Measurements from ENCODE around the gene EEF2KMT.
"Not testable (repeated sequence)": the region's sequence is repeated elsewhere in the genome, so short reads cannot be mapped to it uniquely, and the experiment has no call there.

EEF2KMT gene

DNA sequence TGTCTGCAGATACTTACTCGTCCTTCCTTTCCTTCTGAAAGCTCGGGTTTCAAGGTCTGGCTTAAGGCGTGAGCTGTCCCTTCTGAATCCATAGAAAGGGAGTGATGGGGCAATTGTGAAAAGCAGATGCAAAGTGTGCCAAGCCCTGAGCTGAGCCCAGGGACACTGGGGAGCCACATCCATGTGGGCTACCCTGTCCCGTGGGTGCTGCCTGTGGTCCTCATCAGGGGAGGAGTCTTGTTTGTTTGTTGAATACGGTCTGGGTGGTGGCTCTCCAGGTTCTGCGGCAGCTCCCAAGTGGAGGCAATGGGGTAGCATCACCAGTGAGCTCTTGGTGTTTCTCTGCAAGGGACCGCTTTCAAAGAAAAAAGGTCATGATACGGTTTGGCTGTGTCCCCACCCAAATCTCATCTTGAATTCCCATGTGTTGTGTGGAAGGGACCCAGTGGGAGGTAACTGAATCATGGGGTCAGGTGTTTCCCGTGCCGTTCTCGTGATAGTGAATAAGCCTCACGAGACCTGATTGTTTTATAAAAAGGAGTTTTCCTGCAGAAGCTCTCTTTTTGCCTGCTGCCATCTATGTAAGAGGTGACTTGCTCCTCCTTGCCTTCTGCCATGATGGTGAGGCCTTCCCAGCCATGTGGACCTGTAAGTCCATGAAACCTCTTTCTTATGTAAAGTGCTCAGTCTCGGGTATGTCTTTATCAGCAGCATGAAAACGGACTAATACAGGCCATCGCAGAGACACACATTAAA is 27.0 kb downstream of the EEF2KMT start:
- DNase-seq (ENCODE audit: low spot score), result no peak

- no peak for DNase-seq (ENCODE audit: low spot score)
These were observed 27.7 kb downstream of the EEF2KMT start for GRCh38 chr16:5069854-5070253.

- no peak for DNase-seq (ENCODE audit: low spot score)
These were observed 28.5 kb downstream of the EEF2KMT start for GRCh38 chr16:5069048-5069447.

DNA sequence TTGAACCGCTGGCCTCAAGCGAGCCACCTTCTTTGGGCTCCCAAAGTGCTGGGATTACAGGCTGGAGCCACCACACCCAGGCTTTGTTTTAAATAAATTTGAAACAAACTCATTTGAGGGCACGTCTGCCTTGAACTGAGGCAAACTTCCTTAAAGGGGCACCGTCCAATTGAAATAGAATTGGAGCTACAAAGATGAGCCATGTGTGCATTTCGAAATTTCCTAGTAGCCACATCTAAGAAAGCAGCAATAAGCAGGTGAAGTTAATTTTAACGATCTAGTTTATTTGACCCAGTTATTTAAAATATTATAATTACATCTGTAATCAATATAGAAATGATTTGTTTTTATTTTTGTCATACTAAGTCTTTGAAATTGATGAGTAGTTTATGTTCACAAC is 31.1 kb downstream of the EEF2KMT start:
- DNase-seq (ENCODE audit: low spot score), result no peak

DNA sequence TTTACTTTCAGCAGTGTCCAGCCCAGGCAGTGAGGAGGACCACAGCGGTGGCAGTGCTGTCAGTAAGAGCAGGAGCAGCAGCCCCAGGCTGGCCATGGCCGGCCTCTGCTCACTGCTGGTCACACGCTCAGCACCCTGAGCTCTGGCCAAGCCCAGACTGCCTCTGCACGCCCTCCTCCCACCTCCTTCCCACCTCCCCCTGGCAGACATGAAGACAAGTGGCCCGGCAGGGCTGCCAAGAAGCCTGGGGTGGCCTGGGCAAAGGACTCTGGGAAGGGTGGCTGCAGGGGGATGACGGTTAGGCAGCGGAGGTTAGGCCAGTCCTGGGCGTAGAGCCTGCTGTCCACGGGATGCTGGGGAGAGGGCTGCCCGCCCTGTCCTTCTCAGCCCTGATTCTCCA is 31.8 kb downstream of the EEF2KMT start, which contains the start of gene C16orf89:
TSS of gene C16orf89 (minus strand) at position 144 of the 400 bp plus-strand sequence. CDS start at position 96, 48 bp downstream.
- DNase-seq (ENCODE audit: low spot score), result no peak

DNA sequence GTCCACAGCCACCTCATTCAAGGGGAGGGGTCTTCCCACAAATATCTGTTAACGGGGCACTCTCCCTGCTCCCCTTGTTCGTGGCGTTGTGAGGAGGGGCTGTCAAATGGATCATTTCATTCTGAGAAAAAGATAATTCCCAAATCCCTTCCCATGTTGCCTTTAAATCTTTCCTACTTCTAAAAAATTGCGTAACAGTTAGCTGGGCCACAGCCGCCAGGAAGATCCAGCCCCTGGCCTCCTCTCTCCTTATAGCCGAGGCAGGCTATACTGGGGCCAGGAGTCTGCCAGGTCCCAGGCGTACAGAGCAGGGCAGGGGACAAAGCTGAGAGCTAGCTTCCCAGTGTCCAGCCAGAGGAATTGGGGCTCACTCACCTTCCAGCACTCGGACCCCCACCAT is 32.3 kb downstream of the EEF2KMT start:
- no peak for DNase-seq (ENCODE audit: low spot score)

- no peak for DNase-seq (ENCODE audit: low spot score)
These were observed 32.7 kb downstream of the EEF2KMT start for GRCh38 chr16:5064915-5065314.

DNA sequence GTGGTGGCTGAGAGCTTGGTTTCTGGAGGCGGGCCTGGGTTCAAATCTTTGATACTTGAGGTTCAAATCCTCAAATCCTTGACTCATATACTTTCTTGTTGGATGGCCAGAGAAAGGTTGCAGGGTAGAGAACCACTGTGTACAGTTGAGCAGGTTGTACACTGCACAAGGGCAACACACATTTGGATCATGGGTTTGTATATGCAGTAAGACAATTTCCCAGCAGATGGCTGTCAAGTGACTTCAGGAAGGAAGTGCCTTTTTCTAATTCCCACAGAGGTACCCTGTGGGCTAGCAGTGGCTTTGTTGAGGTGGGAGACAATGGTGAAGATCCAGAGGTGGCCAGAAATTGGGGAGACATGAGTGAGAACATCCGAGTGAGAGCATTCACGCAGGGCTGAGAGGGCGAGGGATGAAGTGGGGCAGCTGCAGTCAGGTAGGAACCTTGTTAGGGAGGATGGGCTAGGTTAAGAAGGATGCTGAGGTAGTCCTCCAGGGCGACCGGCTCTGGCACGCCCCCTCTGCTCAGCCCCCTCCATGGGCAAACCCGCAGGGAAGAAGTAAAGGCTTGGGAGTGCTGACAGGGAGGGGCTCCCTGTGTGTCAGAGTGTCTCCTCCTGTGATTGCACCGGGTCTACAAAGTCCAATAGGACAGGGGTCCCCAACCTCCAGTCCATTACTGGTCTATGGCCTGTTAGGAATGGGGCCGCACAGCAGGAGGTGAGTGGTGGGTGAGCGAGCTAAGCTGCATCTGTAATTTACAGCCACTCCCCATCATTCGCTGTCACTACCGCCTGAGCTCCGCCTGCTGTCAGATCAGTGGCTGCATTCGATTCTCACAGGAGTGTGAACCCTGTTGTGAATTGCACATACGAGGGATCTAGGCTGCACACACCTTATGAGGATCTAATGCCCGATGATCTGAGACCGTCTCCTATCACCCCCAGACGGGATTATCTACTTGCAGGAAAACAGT is 34.5 kb downstream of the EEF2KMT start:
- DNase-seq (ENCODE audit: low spot score), result no peak

- DNase-seq (ENCODE audit: low spot score), result no peak
These were observed 35.5 kb downstream of the EEF2KMT start for GRCh38 chr16:5062051-5062450.

GRCh38 chr16:5060073-5060641 is 37.4 kb downstream of the EEF2KMT start:
- DNase-seq (ENCODE audit: low spot score), result no peak

DNA sequence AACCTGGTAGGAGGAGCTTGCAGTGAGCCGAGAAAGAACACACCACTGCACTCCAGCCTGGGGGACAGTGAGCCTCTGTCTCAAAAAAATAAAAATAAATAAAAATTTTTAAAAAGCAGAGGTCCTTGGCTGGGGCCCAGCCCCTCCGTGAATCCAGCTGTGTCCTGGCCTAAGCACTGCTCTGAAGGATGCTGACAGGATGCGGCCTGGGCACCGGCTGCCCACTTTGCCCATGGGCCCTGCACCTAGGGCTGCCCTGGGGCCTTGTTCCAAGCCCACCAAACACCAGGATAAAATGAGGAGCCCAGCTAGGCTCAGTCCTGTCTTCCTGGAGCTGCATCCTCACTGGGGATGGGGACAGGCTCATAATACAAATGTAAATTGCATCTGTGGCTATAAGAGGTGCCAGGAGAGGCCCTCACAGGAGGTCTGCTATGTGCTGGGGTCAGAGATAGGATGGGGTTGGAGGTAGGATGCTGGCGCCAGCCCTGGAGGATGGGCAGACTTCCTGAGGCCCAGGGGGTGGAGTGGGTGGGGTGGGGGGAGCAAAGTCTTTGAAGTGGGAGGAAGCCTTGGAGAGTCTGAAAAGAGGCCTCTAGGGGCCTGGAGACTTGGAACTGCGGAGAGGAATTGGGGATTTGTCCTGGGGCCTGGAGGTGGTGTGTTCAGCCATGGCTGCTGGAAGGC is 38.1 kb downstream of the EEF2KMT start:
- no peak for DNase-seq (ENCODE audit: low spot score)

GRCh38 chr16:5058476-5058875 is 39.1 kb downstream of the EEF2KMT start:
- DNase-seq (ENCODE audit: low spot score), result peak; percentile 53

- peak; percentile 65 for DNase-seq (ENCODE audit: low spot score)
These were observed 41.2 kb downstream of the EEF2KMT start for GRCh38 chr16:5056352-5056751.

DNA sequence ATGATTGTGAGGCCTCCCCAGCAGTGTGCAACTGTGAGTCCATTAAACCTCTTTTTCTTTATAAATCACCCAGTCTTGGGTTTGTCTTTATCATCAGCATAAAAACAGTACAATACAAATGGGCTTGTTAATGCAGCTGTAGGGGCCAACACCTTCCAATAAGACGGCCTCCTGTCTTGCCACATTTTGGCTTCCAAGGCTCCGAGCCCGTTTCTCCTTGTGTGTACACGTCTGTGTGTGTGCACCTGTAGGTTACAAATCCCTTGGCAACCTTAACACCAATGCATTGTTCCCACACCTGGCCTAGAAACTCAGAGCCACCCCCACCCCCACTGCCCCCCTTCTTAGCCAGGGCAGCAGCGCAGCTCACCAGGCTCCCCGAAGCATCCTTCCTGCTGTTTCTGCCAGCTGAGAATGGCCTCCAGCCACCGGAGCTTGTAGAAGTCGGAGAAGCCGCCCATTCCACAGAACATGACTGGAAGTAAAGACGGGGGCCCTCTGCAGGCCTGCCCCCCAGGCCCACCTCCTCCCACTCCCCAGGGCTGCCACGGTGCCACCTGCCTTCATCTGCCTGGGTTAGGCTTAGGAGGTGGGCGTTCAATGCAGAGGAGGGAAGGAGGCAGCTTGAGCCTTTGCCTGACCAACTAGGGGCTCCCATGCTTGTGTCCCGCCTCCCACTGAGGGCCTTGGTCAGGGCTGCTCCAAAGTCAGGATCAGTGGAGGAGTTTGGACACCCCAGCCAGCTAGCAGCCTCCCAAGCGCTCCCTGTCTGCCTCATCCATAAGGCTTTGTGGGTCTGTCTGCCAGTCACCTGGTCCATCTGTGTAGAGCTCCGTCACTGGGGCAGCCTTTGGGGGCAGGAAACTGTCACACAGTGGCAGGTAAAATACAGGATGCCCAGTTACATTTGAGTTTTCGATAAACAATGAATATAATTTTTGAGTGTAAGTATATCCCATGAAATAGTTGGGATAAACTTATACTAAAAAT is 42.4 kb downstream of the EEF2KMT start:
- no peak for DNase-seq (ENCODE audit: low spot score)

GRCh38 chr16:5046914-5047313 is 50.7 kb downstream of the EEF2KMT start:
- DNase-seq (ENCODE audit: low spot score), result peak; percentile 6

- peak; percentile 5 for DNase-seq (ENCODE audit: low spot score)
These were observed 52.0 kb downstream of the EEF2KMT start for GRCh38 chr16:5045499-5046115.

DNA sequence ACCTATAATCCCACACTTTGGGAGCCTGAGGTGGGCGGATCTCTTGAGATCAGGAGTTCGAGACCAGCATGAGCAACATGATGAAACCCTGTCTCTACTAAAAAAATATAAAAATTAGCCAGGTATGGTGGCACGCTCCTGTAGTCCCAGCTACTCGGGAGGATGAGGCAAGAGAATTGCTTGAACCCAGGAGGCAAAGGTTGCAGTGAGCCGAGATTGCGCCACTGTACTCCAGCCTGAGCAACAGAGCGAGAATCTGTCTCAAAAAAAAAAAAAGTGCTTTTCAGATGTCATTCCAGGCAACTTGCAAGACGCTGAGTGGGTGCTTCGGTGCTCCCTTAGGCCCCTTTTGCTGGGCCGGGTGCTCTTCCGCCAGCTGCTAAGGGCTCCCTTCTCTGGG is 53.0 kb downstream of the EEF2KMT start:
- DNase-seq (ENCODE audit: low spot score), result not testable (repeated sequence)

- peak; percentile 5 for DNase-seq (ENCODE audit: low spot score)
These were observed 53.5 kb downstream of the EEF2KMT start for GRCh38 chr16:5044011-5044540.

DNA sequence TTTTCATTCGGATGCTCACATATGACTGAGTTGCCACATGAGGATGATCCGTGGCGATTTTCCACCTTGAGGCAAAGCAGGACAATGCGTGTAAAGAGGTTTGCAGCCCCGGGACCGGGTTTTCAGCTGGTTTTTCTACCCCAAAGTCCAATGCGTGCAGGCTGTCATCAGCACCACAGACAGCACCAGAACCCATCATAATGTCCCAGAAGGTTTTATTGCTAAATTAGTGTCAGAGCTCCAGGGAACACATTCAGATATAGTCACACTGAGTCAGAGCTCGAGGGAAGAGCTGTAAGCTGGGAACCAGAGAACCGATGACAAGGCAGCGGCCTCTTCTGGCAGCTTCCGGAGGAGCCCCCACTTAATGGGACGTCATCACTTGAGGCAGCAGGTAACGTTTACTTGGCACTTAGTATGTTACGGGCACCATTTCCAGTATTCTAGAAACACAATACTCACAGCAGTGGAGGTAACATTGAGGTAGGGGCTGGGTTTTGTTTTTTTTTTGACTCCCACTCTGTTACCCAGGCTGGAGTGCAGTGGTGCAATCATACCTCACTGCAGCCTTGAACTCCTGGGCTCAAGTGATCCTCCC is 54.9 kb downstream of the EEF2KMT start:
- no peak for DNase-seq (ENCODE audit: low spot score)

Measured in D341Med (cell line).